GM06990 (cell line): ENCODE results near the gene EIF4A3.

Source experiments
- DNase-seq: peaks from one replicate; pipeline ENCODE4 v3.0.0-alpha.2; 2011; ENCODE audit not compliant: insufficient read length; ENCODE audit errors: extremely low read depth
- H3K27me3 ChIP-seq: replicated peaks from 2 replicates; pipeline ENCODE4 v1.6.0; 2011; ENCODE audit warnings: low read length; ENCODE audit not compliant: control insufficient read depth, insufficient read depth
- H3K36me3 ChIP-seq: 2 replicates; pipeline ENCODE4 v1.5.1; 2011; ENCODE audit warnings: low read length; ENCODE audit not compliant: control insufficient read depth, insufficient read depth
- H3K4me3 ChIP-seq: replicated peaks from 2 replicates; pipeline ENCODE4 v1.5.1; 2011; ENCODE audit warnings: low read depth, mild to moderate bottlenecking, control low read depth, low read length
- TF ChIP-seq, protein P1 (sequence below): IDR thresholded peaks from 2 replicates; pipeline ENCODE4 v1.5.1; 2011; ENCODE audit warnings: low read length, control low read depth, mild to moderate bottlenecking, inconsistent platforms; ENCODE audit not compliant: insufficient read depth, poor library complexity, severe bottlenecking

Gene EIF4A3

DNA sequence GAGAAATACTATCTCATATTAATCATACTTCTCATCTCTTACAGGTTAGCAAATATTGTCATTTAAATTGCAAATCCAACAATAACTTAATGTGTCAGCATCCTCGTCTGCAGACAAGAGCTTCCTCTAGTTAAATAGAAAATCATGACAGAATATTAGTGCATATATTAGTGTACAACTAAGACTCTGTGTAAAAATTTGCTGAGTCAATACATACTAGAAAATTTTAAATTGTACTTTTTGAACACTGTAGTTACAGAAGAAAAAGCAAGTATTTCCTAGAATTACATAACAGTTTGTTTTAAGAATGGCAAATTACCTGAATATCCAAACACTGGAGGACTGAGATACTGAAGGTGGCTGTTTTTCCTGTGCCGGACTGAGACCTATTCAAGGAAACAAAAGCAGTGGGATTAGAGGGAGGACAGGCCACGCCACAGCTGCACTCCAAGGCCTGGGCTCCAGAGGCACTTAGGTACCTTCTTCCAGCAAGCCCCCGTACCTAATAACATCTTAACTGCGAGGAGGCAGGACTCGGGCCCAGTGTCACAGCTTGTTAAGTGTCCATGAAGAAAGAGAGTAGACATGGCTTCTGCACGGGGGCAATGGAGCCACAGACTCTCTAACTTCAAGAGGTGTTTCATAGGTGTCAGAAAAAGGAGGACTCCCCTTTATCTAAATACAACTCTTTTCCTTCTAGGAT, 5.3 kb downstream of the EIF4A3 start:
- Histone ChIP-seq H3K4me3 (no peak overlapping the region), H3K27me3 (no peaks in the 10 kb centered on the region), H3K36me3 (peaks cover 24% of the 10 kb centered on the region)
- TF ChIP-seq, protein P1, sequence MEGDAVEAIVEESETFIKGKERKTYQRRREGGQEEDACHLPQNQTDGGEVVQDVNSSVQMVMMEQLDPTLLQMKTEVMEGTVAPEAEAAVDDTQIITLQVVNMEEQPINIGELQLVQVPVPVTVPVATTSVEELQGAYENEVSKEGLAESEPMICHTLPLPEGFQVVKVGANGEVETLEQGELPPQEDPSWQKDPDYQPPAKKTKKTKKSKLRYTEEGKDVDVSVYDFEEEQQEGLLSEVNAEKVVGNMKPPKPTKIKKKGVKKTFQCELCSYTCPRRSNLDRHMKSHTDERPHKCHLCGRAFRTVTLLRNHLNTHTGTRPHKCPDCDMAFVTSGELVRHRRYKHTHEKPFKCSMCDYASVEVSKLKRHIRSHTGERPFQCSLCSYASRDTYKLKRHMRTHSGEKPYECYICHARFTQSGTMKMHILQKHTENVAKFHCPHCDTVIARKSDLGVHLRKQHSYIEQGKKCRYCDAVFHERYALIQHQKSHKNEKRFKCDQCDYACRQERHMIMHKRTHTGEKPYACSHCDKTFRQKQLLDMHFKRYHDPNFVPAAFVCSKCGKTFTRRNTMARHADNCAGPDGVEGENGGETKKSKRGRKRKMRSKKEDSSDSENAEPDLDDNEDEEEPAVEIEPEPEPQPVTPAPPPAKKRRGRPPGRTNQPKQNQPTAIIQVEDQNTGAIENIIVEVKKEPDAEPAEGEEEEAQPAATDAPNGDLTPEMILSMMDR: no peak
- no peak for DNase-seq

- Histone ChIP-seq H3K36me3 (peaks cover 28% of the 10 kb centered on the region), H3K4me3 (no peak overlapping the region), H3K27me3 (no peaks in the 10 kb centered on the region)
- TF ChIP-seq, protein P1: no peak
- no peak for DNase-seq
These were observed 8.0 kb downstream of the EIF4A3 start for GRCh38 chr17:80138856-80139426.

DNA sequence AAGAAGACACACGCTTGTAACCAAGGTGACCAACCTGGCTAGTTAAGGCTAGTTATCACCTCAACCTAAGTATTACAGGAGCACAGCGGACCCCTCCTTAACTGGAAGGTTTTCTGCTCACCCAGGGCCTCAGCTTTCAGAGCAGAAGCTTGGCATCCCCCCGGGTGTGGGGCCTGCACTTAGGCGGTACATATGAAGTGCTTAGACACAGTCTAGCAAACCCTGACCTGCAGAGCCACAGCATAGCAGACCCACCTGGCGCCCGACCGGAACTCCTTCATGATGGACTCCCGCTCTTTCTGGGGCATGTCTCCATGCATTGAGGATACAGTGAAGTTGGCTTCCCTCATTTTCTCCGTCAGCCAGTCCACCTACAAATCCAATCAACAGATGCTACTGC, 9.8 kb downstream of the EIF4A3 start:
- Histone ChIP-seq H3K27me3 (no peaks in the 10 kb centered on the region), H3K4me3 (no peak overlapping the region), H3K36me3 (peaks cover 30% of the 10 kb centered on the region)
- DNase-seq: no peak
- TF ChIP-seq, protein P1: no peak

DNA sequence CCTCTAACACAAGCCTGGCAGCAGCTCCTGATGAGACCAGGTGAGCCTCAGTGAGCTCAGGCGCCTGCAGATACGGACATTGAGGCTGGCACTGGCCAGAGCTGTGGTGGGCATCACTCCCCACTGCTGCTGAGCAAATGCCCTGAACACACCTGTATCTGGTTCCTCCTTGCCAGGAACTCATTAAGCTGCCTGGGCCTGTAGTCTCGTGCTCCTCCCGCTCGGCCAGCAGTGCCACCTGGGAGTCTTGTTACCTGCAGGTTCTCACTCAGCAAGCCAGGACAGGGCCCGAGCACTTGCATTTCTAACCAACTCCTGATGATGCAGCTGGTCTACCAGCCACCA, 13.3 kb downstream of the EIF4A3 start:
- DNase-seq: no peak
- H3K36me3 ChIP-seq: peaks cover 20% of the 10 kb centered on the region
- no peak overlapping the region for H3K4me3 ChIP-seq
- TF ChIP-seq, protein P1: no peak
- H3K27me3 ChIP-seq: no peaks in the 10 kb centered on the region

DNA sequence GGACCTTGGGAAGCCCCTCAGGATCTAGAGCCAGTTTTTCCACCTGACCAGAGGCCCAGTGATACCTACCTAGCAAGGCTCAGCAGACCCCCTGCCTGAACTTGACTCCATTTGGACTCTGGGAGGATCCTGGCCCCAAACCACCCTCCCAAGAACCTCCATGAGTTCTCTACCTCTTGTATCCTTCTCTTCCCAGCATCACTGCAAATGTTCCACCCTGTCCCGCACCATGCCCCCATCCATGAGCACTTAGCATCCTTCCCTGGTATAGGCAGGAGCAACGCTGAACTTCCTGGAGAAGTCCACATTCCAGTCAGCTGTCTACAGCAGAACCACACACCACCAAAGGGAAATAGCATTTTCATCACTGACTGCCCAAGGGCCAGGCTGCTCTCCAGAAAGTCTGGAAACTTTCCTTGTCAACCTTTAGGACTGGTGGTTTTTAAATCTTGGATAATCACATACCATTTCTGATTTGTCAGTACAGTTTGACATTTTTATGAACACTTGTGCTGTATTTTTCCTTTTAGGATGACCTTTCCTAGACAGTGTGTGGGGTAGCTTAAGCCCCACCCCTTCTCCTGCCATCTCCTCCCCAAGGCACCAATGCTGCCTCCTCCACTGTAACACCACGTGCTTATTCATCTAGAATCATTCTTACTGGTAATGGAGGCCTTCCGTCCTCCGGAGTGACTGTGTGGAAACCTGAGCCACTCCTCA, 13.9 kb downstream of the EIF4A3 start:
- H3K4me3 ChIP-seq: no peak overlapping the region
- TF ChIP-seq, protein P1: no peak
- H3K36me3 ChIP-seq: peaks cover 17% of the 10 kb centered on the region
- no peaks in the 10 kb centered on the region for H3K27me3 ChIP-seq
- no peak for DNase-seq
